22Rv1 (cell line): ENCODE measurements around the gene NT5C1B.

Source experiments
- ZFX ChIP-seq: fragments of 450-650 bp; IDR thresholded peaks from 2 replicates; pipeline ENCODE4 v1.6.1; 2017; ENCODE audit warnings: antibody characterized with exemption, borderline replicate concordance
- TF ChIP-seq, protein P1 (sequence below): fragments of 450-650 bp; IDR thresholded peaks from 2 replicates; pipeline ENCODE4 v1.5.1; 2017; ENCODE audit warnings: mild to moderate bottlenecking

DNA sequence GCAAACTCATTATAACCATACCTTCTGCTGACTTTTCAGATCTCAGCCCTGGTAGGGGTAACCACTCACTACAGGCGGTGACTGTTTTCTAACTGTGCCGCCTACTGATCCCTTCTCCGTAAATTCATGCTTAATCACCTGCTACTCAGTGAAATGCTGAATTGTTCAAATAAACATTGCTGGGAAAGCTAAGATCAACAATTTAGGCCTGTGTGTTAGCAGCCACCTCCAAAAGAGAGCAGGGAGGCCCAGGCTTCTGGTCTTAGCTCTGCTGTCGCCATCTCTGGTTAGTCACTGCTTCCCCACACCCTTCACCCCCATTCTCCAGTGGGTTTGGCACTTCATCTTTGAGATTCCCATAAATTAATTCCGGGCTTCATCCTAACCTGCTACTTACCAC, 21.8 kb upstream of the NT5C1B start:
- TF ChIP-seq, protein P1, sequence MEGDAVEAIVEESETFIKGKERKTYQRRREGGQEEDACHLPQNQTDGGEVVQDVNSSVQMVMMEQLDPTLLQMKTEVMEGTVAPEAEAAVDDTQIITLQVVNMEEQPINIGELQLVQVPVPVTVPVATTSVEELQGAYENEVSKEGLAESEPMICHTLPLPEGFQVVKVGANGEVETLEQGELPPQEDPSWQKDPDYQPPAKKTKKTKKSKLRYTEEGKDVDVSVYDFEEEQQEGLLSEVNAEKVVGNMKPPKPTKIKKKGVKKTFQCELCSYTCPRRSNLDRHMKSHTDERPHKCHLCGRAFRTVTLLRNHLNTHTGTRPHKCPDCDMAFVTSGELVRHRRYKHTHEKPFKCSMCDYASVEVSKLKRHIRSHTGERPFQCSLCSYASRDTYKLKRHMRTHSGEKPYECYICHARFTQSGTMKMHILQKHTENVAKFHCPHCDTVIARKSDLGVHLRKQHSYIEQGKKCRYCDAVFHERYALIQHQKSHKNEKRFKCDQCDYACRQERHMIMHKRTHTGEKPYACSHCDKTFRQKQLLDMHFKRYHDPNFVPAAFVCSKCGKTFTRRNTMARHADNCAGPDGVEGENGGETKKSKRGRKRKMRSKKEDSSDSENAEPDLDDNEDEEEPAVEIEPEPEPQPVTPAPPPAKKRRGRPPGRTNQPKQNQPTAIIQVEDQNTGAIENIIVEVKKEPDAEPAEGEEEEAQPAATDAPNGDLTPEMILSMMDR, result no peak
- no peak for TF ChIP-seq ZFX
